GM13977 (cell line): Measurements from ENCODE around the gene TAS2R40.
"Not testable (repeated sequence)": the region's sequence is repeated elsewhere in the genome, so short reads cannot be mapped to it uniquely, and the experiment has no call there.

Source experiments
- DNase-seq: peaks from one replicate; pipeline ENCODE4 v3.0.0; 2012; ENCODE audit warnings: low spot score
- in situ Hi-C: fragments of 300-500 bp; cut with MboI; formaldehyde crosslinking; loops from one replicate; pipeline ENCODE4 v1.12.0; 2022; ENCODE audit warnings: low sequenced_read_pairs, low pct_unique_long_range_greater_than_20kb, mixed read lengths, inconsistent platforms; ENCODE audit not compliant: unreplicated experiment
- TF ChIP-seq, protein P1 (sequence below): IDR thresholded peaks from 2 replicates; pipeline ENCODE4 v1.5.1; 2012; ENCODE audit warnings: mild to moderate bottlenecking, control low read depth; ENCODE audit not compliant: insufficient read depth; ENCODE audit errors: extremely low read depth, missing control alignments

Gene TAS2R40

DNA sequence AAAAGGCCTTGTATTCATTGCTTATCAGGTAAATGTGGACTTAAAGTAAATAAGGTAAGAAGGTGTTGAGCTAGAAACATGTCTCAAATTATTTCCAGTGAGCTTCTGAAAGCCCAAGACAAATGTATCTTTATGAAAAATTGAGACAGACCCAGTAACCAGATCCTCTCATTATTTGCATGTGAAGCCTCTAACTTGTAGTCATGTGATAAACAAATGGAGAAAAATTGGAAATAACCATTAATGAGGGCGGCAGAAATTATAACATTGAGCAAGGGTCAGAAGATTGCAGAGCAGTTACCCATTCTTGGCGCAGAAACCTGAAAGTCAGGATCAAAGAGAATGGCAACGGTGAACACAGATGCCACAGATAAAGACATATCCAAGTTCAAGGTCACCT lies at the start of gene TAS2R40:
Gene TAS2R40 (plus strand): TSS at position 301 of the 400 bp plus-strand sequence. CDS start 42 bp downstream, at position 343.
- in situ Hi-C loops = loop anchor here (25.0 kb wide), 2 partner anchors 359 to 609 kb away; partner anchors contain the start of gene EPHB6
- TF ChIP-seq, protein P1, sequence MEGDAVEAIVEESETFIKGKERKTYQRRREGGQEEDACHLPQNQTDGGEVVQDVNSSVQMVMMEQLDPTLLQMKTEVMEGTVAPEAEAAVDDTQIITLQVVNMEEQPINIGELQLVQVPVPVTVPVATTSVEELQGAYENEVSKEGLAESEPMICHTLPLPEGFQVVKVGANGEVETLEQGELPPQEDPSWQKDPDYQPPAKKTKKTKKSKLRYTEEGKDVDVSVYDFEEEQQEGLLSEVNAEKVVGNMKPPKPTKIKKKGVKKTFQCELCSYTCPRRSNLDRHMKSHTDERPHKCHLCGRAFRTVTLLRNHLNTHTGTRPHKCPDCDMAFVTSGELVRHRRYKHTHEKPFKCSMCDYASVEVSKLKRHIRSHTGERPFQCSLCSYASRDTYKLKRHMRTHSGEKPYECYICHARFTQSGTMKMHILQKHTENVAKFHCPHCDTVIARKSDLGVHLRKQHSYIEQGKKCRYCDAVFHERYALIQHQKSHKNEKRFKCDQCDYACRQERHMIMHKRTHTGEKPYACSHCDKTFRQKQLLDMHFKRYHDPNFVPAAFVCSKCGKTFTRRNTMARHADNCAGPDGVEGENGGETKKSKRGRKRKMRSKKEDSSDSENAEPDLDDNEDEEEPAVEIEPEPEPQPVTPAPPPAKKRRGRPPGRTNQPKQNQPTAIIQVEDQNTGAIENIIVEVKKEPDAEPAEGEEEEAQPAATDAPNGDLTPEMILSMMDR = no peak

DNA sequence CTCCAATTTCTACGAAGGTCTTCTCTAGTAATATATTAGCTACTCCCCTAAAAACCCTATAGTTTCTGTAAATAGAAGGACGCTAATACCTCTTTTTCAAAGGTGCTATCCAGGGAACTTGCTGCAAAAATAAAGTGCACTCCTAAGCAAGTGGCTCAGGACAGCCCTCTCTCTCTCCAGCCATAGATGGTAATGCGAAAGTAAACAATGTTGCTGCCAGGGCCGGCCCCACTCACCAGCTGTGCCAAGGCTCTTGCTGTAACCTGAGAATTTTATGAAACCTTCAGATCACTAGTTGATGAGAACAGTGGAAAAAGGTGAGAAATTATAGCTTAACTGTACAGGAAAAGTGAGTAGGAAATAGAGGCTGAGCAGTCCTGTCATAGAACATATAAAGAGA lies 49.5 kb upstream of the TAS2R40 start:
- DNase-seq = no peak
- in situ Hi-C loops = no loop called here
- TF ChIP-seq, protein P1 = no peak

More for the DNA sequence above, at the start of gene TAS2R40:
- DNase-seq = no peak

DNA sequence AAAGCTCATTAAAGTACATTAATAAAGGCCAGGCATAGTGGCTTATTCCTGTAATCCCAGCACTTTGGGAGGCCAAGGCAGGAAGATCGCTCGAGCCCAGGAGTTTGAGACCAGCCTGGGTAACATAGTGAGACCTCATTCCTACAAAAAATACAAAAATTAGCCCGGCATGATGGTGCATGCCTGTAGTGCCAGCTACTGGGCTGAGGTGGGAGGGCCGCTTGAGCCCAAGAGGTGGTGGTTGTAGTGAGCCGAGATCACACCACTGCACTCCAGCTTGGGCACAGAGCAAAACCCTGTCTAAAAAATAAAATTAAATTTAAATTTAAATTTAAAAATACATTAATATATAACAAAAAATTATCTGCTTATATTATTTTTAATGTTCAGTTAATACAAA lies 45.7 kb upstream of the TAS2R40 start:
- in situ Hi-C loops = no loop called here
- no peak for DNase-seq
- TF ChIP-seq, protein P1 = no peak

DNA sequence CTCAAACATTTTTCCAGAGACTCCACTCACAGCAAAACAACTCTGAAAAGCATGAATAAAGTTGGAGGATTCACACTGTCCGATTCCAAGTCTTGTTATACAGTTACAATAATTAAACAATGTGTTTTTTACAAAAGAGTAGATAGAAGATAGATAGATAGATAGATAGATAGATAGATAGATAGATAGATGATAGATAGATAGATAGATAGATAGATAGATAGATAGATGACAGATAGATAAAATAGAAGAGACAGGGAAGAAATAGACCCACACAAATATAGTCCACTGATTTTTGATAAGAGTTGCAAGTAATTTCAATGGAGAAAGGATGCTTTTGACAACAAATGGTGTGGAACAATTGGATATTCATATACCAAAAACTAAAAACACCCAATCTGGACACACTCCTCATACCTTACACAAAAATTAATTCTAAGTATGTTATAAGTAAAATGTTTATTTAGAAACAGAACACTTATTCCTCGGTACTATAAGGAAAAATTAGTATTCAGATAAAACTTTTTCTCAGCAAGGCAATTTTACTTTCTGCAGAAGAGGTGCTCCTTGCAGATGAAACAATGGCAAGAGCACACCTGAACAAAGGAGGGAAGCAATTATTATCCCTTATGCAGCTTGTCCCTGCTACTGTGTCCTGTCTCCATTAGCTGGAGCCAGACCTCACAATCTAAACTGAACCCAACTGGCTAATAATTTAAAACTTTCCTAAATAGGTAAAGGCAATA lies 44.3 kb upstream of the TAS2R40 start:
- in situ Hi-C loops = no loop called here
- TF ChIP-seq, protein P1 = no peak
- no peak for DNase-seq

DNA sequence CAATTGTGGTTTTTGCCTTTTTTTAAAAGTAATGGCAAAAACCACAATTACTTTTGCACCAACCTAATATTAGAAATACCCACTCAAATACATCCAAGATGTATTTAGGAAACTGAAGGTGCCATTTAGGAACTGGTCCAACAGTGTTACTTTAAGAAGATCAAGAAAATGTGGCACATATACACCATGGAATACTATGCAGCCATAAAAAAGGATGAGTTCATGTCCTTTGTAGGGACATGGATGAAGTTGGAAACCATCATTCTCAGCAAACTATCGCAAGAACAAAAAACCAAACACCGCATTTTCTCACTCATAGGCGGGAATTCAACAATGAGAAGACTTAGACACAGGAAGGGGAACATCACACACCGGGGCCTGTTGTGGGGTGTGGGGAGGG lies 41.1 kb upstream of the TAS2R40 start:
- in situ Hi-C loops, DNase-seq: not testable (repeated sequence)

DNA sequence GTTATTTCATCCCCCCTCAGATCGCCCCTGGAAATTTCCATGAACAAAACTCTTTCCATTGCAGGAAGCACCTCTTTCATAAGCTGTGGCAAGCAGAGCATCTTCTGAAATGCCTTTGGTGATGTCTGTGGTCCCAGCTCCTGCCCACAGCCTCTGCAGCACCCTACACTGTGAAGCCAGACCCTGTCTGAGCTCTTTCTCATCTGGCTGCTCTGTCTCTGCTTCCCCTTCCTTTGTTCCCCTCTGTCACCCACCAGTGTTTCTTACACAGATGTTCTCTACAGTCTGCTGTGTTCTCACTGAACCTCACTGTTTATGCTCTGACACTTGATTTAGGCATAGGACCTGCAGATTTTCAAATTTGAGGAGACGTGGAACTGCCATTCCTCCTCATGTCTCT lies 40.5 kb upstream of the TAS2R40 start:
- DNase-seq = no peak
- TF ChIP-seq, protein P1 = no peak
- in situ Hi-C loops = no loop called here

DNA sequence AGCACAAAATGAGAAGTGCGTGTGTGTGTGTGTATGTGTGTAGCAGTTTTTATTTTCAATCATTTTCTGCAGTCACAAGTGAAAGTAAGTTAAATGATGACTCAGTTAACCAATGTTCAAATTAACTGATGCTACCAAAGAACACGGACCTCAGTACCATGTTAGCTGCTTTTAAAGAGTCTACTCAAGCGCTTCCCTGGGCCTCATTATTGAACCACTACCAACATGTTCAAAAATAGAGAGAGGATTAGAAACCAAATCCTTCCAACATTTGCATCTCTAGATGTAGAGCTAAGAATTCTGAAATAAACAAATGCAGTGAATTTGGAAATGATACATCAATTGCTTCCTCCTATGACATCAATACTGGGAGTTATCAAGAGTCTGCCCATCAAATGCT lies 38.8 kb upstream of the TAS2R40 start, which contains the start of gene TAS2R39:
Gene TAS2R39 (plus strand): TSS at position 396 of the 400 bp plus-strand sequence. CDS start 0 bp downstream, at position 396.
- in situ Hi-C loops = no loop called here
- TF ChIP-seq, protein P1 = no peak
- no peak for DNase-seq
